ENCODE results near the gene MAOB. TPM values are rescaled to one million over a fixed set of nuclear protein-coding genes. Genes with fewer than 3 reads are reported as not detected.
A peak's percentile ranks its signal among the peaks of the same experiment; 100 is the strongest.
"Not testable (repeated sequence)": the region's sequence is repeated elsewhere in the genome, so short reads cannot be mapped to it uniquely, and the experiment has no call there.

MAOB gene
- total RNA-seq, 2 donors from 2014 or later = not detected

GRCh38 chrX:43753637-43754036, 128.6 kb downstream of the MAOB start:
- no peaks in the 10 kb centered on the region for H3K27me3 Mint-ChIP-seq

GRCh38 chrX:43750248-43750676, 132.0 kb downstream of the MAOB start:
- H3K27ac Mint-ChIP-seq = peak overlapping the region; percentile 3
- no peaks in the 10 kb centered on the region for H3K36me3 Mint-ChIP-seq (ENCODE audit: low read depth)
- peaks cover 5% of the 10 kb centered on the region for H3K4me1 Mint-ChIP-seq
- peak; percentile 71 for ATAC-seq (replicated peaks)
- H3K9me3 Mint-ChIP-seq = no peaks in the 10 kb centered on the region
- H3K4me3 Mint-ChIP-seq = no peak overlapping the region
- no peaks in the 10 kb centered on the region for H3K27me3 Mint-ChIP-seq

More at GRCh38 chrX:43753637-43754036, 128.6 kb downstream of the MAOB start:
- no peaks in the 10 kb centered on the region for H3K9me3 Mint-ChIP-seq
- no peak overlapping the region for H3K27ac Mint-ChIP-seq
- ATAC-seq (replicated peaks) = no peak
- no peaks in the 10 kb centered on the region for H3K36me3 Mint-ChIP-seq (ENCODE audit: low read depth)
- H3K4me3 Mint-ChIP-seq = no peak overlapping the region
- H3K4me1 Mint-ChIP-seq = peaks cover 5% of the 10 kb centered on the region

DNA sequence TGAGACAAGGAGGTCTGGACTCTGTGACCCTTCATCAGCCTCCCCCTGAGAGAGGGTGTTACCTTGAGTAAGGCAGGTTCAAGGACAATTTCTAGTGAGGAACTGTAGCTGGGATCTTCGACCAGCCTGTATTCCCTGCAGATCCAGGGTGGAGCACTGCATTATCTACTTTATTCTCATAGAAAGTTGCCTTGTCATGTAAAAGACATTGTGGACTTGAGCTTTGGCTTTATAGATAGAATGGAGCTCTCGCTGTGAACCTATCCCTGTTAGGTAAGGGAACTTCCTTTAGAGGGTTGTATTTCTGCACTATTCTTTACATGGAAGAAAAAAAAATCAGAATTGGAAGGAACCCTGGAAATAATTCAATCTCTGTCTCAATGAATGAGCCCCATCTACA, 134.8 kb downstream of the MAOB start:
- no peak overlapping the region for H3K27ac Mint-ChIP-seq
- no peak for ATAC-seq (replicated peaks)
- H3K4me3 Mint-ChIP-seq = no peak overlapping the region
- H3K4me1 Mint-ChIP-seq = no peaks in the 10 kb centered on the region
- H3K9me3 Mint-ChIP-seq = no peaks in the 10 kb centered on the region
- no peaks in the 10 kb centered on the region for H3K27me3 Mint-ChIP-seq
- no peaks in the 10 kb centered on the region for H3K36me3 Mint-ChIP-seq (ENCODE audit: low read depth)

- Mint-ChIP-seq H3K4me3 (no peak overlapping the region), H3K9me3 (no peaks in the 10 kb centered on the region), H3K4me1 (no peaks in the 10 kb centered on the region), H3K27me3 (no peaks in the 10 kb centered on the region), H3K36me3 (ENCODE audit: low read depth) (no peaks in the 10 kb centered on the region), H3K27ac (no peak overlapping the region)
- no peak for ATAC-seq (replicated peaks)
Observed at GRCh38 chrX:43745938-43746721, 136.1 kb downstream of the MAOB start.

- Mint-ChIP-seq H3K4me1 (no peaks in the 10 kb centered on the region), H3K4me3 (no peak overlapping the region), H3K36me3 (ENCODE audit: low read depth) (no peaks in the 10 kb centered on the region), H3K27me3 (no peaks in the 10 kb centered on the region), H3K27ac (no peak overlapping the region), H3K9me3 (no peaks in the 10 kb centered on the region)
- no peak for ATAC-seq (replicated peaks)
Observed at GRCh38 chrX:43744284-43744683, 138.0 kb downstream of the MAOB start.

DNA sequence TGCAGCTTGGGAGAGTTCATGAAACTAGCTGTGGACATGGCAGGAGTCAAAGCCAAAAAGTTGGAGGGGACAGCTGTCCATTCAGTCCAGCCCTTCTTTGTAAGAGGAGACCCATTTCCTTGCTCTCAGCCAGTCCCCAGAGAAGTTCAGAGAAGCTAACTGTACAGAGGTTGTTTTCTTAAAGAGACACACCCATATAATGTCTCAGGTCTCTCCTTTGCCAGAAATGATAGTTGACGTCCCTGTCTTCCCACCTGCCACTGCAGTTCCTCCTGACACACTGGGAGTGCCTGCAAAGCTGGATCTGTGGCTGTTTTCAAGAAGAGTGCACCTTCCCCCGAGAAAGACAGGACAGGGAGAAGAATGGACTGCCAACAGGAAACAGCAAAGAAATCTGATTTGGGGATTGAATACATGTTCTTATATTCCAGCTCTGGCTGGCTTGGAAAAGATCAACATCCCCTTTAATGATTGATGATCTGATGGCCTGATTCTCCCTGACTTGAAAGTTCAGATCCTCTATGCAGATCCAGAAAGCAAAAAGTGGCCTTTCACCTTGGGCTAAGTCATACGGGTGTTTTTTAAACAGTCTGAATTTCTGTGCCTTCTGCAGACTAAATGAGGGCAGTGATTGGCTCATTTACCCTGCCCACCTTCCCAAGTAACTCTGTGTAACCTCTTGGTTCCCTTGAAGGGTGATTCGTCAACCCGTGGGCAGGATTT, 139.0 kb downstream of the MAOB start:
- Mint-ChIP-seq H3K4me1 (no peaks in the 10 kb centered on the region), H3K4me3 (no peak overlapping the region), H3K9me3 (no peaks in the 10 kb centered on the region), H3K27ac (no peak overlapping the region), H3K36me3 (ENCODE audit: low read depth) (no peaks in the 10 kb centered on the region), H3K27me3 (no peaks in the 10 kb centered on the region)
- no peak for ATAC-seq (replicated peaks)

- H3K36me3 Mint-ChIP-seq (ENCODE audit: low read depth) = no peaks in the 10 kb centered on the region
- no peaks in the 10 kb centered on the region for H3K4me1 Mint-ChIP-seq
- no peak overlapping the region for H3K27ac Mint-ChIP-seq
- no peaks in the 10 kb centered on the region for H3K27me3 Mint-ChIP-seq
- H3K4me3 Mint-ChIP-seq = no peak overlapping the region
- ATAC-seq (replicated peaks) = no peak
- no peaks in the 10 kb centered on the region for H3K9me3 Mint-ChIP-seq
Observed at GRCh38 chrX:43741843-43742573, 140.2 kb downstream of the MAOB start.

GRCh38 chrX:43735957-43736356, 146.3 kb downstream of the MAOB start:
- Mint-ChIP-seq H3K9me3 (no peaks in the 10 kb centered on the region), H3K4me1 (no peaks in the 10 kb centered on the region), H3K27me3 (no peaks in the 10 kb centered on the region), H3K27ac (no peak overlapping the region), H3K4me3 (no peak overlapping the region), H3K36me3 (ENCODE audit: low read depth) (no peaks in the 10 kb centered on the region)
- ATAC-seq (replicated peaks) = no peak

DNA sequence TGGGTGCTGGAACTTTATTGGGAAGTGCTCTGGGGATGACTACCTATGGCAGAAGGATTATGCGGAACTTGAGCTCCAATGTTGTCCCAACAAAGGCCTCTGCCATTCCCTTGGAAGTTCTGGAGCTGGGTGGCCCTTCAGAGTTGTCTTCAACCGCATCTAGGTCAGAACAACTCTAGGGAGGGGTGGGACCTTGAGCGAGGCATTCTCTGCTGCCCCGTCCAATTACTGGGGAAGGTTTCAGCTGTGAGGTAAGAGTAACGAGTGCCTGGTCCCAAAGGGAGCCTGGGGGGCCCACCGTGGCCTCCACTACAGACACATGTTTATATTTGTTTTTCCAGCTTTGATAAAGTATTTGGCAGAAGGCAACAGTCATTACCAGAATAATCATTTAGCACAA, 146.7 kb downstream of the MAOB start:
- no peak overlapping the region for H3K27ac Mint-ChIP-seq
- H3K4me1 Mint-ChIP-seq = no peaks in the 10 kb centered on the region
- H3K27me3 Mint-ChIP-seq = no peaks in the 10 kb centered on the region
- no peak for ATAC-seq (replicated peaks)
- no peaks in the 10 kb centered on the region for H3K36me3 Mint-ChIP-seq (ENCODE audit: low read depth)
- H3K4me3 Mint-ChIP-seq = no peak overlapping the region
- no peaks in the 10 kb centered on the region for H3K9me3 Mint-ChIP-seq

DNA sequence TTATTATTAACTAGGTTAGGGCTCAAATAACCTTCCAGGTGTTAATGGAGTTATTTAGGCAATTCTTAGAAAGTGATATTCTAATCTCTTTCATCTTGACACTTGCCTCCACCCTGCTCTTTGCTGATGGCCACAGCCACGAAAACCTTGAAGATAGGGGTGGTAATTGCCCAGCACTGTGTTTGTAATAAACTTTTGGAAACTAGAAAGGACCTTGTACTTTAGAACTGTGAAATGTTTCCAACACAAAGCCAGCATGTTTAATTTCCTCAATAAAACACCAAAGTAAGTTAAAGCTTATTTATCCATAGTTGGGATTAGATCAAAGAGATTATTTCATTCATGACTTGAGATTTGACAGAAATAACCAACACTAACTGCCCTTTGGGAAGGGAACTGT, 147.8 kb downstream of the MAOB start:
- no peaks in the 10 kb centered on the region for H3K27me3 Mint-ChIP-seq
- no peak overlapping the region for H3K27ac Mint-ChIP-seq
- no peaks in the 10 kb centered on the region for H3K36me3 Mint-ChIP-seq (ENCODE audit: low read depth)
- no peaks in the 10 kb centered on the region for H3K9me3 Mint-ChIP-seq
- H3K4me1 Mint-ChIP-seq = no peaks in the 10 kb centered on the region
- no peak overlapping the region for H3K4me3 Mint-ChIP-seq
- no peak for ATAC-seq (replicated peaks)

- no peaks in the 10 kb centered on the region for H3K9me3 Mint-ChIP-seq
- H3K4me1 Mint-ChIP-seq = no peaks in the 10 kb centered on the region
- no peaks in the 10 kb centered on the region for H3K27me3 Mint-ChIP-seq
- no peak overlapping the region for H3K27ac Mint-ChIP-seq
- no peak overlapping the region for H3K4me3 Mint-ChIP-seq
- no peaks in the 10 kb centered on the region for H3K36me3 Mint-ChIP-seq (ENCODE audit: low read depth)
- ATAC-seq (replicated peaks) = no peak
Observed at GRCh38 chrX:43733699-43734098, 148.6 kb downstream of the MAOB start.

- Mint-ChIP-seq H3K27ac (no peak overlapping the region), H3K9me3 (no peaks in the 10 kb centered on the region), H3K4me3 (no peak overlapping the region), H3K4me1 (no peaks in the 10 kb centered on the region), H3K27me3 (no peaks in the 10 kb centered on the region), H3K36me3 (ENCODE audit: low read depth) (no peaks in the 10 kb centered on the region)
- no peak for ATAC-seq (replicated peaks)
Observed at GRCh38 chrX:43731086-43731485, 151.2 kb downstream of the MAOB start.

- no peaks in the 10 kb centered on the region for H3K36me3 Mint-ChIP-seq (ENCODE audit: low read depth)
Observed at GRCh38 chrX:43728966-43729365, 153.3 kb downstream of the MAOB start.

GRCh38 chrX:43728002-43728401, 154.2 kb downstream of the MAOB start:
- ATAC-seq (replicated peaks) = no peak
- H3K4me1 Mint-ChIP-seq = no peaks in the 10 kb centered on the region
- peaks cover 3% of the 10 kb centered on the region for H3K9me3 Mint-ChIP-seq
- no peak overlapping the region for H3K4me3 Mint-ChIP-seq
- H3K27me3 Mint-ChIP-seq = no peaks in the 10 kb centered on the region
- no peak overlapping the region for H3K27ac Mint-ChIP-seq
- H3K36me3 Mint-ChIP-seq (ENCODE audit: low read depth) = no peaks in the 10 kb centered on the region

More at GRCh38 chrX:43728966-43729365, 153.3 kb downstream of the MAOB start:
- Mint-ChIP-seq H3K9me3 (no peaks in the 10 kb centered on the region), H3K27ac (no peak overlapping the region), H3K4me1 (no peaks in the 10 kb centered on the region), H3K4me3 (no peak overlapping the region), H3K27me3 (no peaks in the 10 kb centered on the region)
- no peak for ATAC-seq (replicated peaks)

- not testable (repeated sequence) for H3K4me1 Mint-ChIP-seq; ATAC-seq (replicated peaks); H3K9me3 Mint-ChIP-seq; H3K4me3 Mint-ChIP-seq; H3K27me3 Mint-ChIP-seq; H3K27ac Mint-ChIP-seq; H3K36me3 Mint-ChIP-seq (ENCODE audit: low read depth)
Observed at GRCh38 chrX:43727254-43727653, 155.0 kb downstream of the MAOB start.

Measured in activated T-helper 17 cell treated with anti-CD3 and anti-CD28 coated beads, Interleukin-2, amount 50 U/mL, for 72 hours (primary cell).